Measurements from ENCODE around the gene FAM98C.

- no peak for TF ChIP-seq CTCF (IDR thresholded peaks at IDR 0.05)
- no peak for TF ChIP-seq POLR2A (IDR thresholded peaks at IDR 0.05)
Measured at GRCh38 chr19:38430931-38431330, 28.0 kb downstream of the FAM98C start.
